Measurements from ENCODE around the gene ADAMTS1. TPM values are rescaled to one million over a fixed set of nuclear protein-coding genes. Genes with fewer than 3 reads are reported as not detected.
A peak's percentile ranks its signal among the peaks of the same experiment; 100 is the strongest.

Gene ADAMTS1
- total RNA-seq, 2 donors from 2014 or later = 65.9 to 89.7 TPM

DNA sequence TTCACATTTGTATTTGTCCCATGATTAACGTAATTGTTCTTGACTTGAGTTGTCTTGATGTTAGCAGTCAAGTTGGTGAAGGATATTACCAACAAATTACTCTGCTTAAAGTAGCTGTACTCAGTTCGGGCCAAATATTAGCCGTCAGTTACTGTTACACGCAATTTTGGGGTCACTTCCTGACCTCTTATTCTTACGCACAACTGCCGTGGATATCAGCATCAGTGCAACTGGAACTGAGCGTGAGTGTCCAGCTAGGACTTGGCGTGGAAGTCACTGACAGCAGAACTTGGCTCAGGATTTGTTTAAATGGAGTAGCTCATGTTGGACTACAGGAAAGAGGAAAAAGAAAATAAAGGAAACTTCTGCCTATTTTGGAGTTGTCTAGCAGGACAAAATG, 56.4 kb downstream of the ADAMTS1 start:
- H3K4me3 ChIP-seq = no peak overlapping the region
- H3K27me3 ChIP-seq = no peaks in the 10 kb centered on the region
- no peak for TF ChIP-seq CTCF (IDR thresholded peaks at IDR 0.05)
- H3K4me1 ChIP-seq = peaks cover 0 to 3% of the 10 kb centered on the region in 2 donors
- peak overlapping the region; percentile 58 to 76 for H3K27ac ChIP-seq
- H3K9me3 ChIP-seq = no peaks in the 10 kb centered on the region
- no peaks in the 10 kb centered on the region for H3K36me3 ChIP-seq
- DNase-seq (ENCODE audit: low spot score) = peak; percentile 78

Other genes starting within 250 kb of the ADAMTS1 start
- gene ADAMTS5, start 121.7 kb upstream of the ADAMTS1 start, total RNA-seq = 10 to 100 TPM in 1 of 2 donors, 1 to 10 TPM in 1; 6.1 to 10.9 TPM